CD4-positive, alpha-beta T cell (primary cell): ENCODE measurements around the gene TECRL. TPM values are rescaled to one million over a fixed set of nuclear protein-coding genes. Genes with fewer than 3 reads are reported as not detected.

Experiments
- ATAC-seq: fragments of 200-7000 bp; cut with Tn5 transposase; one replicate; pipeline ENCODE4 v1.10.0; 2022; ENCODE audit warnings: mild to moderate bottlenecking; ENCODE audit not compliant: poor library complexity
- CTCF ChIA-PET: fragments of 350-600 bp; sonication (Branson Sonifier 250); formaldehyde crosslinking; loops from one replicate; lab custom pipeline; 2021; ENCODE audit warnings: antibody characterized with exemption, inconsistent platforms; lab: Charles Lee
- POLR2A ChIA-PET: fragments of 350-600 bp; sonication (Branson Sonifier 250); formaldehyde crosslinking; loops from one replicate; lab custom pipeline; 2021; ENCODE audit warnings: antibody characterized with exemption, inconsistent platforms; lab: Charles Lee
- DNase-seq, 14 experiments: peaks; one replicate each; pipeline ENCODE4 v3.0.0-alpha.2; 2013 to 2020; ENCODE audit warnings: mixed read lengths in 2 of 14
- H3K27ac ChIP-seq, 2 donors: one replicate each; pipeline versions ENCODE4 v1.5.1 to v1.7.0; 2013; ENCODE audit warnings: low read length in 2 of 2, low read depth in 1 of 2, mild to moderate bottlenecking in 1 of 2
- H3K27me3 ChIP-seq, 2 experiments: 1 replicate in 1 of 2; 2 replicates in 1 of 2; pipeline versions ENCODE4 v1.6.1 to v1.7.0; 2013; ENCODE audit warnings: low read length in 2 of 2, control low read depth in 1 of 2, mild to moderate bottlenecking in 1 of 2, moderate library complexity in 1 of 2; ENCODE audit not compliant: insufficient read depth in 2 of 2, control insufficient read depth in 1 of 2
- H3K36me3 ChIP-seq: one replicate; pipeline ENCODE4 v1.6.1; 2013; ENCODE audit warnings: low read length, control low read depth; ENCODE audit not compliant: insufficient read depth
- H3K4me1 ChIP-seq: one replicate; pipeline ENCODE4 v1.6.1; 2013; ENCODE audit warnings: low read length, control low read depth; ENCODE audit not compliant: insufficient read depth
- H3K4me3 ChIP-seq: one replicate; pipeline ENCODE4 v1.5.1; 2013; ENCODE audit warnings: mild to moderate bottlenecking, low read length, moderate library complexity
- H3K9me3 ChIP-seq, 2 experiments: 1 replicate in 1 of 2; 2 replicates in 1 of 2; pipeline versions ENCODE4 v1.6.1 to v1.7.0; 2013; ENCODE audit warnings: low read length in 2 of 2, mild to moderate bottlenecking in 2 of 2, control low read depth in 1 of 2, moderate library complexity in 1 of 2; ENCODE audit not compliant: control insufficient read depth in 1 of 2, insufficient read depth in 1 of 2
- H3K27ac Mint-ChIP-seq: one replicate; pipeline ENCODE4 v1.8.0; 2020; ENCODE audit warnings: mixed read lengths
- H3K27me3 Mint-ChIP-seq: one replicate; pipeline ENCODE4 v1.8.0; 2021; ENCODE audit warnings: mixed read lengths
- H3K36me3 Mint-ChIP-seq: one replicate; pipeline ENCODE4 v1.8.0; 2021; ENCODE audit warnings: low read depth, mixed read lengths
- H3K4me1 Mint-ChIP-seq: one replicate; pipeline ENCODE4 v1.8.0; 2021; ENCODE audit warnings: low read depth, mixed read lengths
- H3K4me3 Mint-ChIP-seq: one replicate; pipeline ENCODE4 v1.8.0; 2020; ENCODE audit warnings: mild to moderate bottlenecking, mixed read lengths
- H3K9me3 Mint-ChIP-seq: one replicate; pipeline ENCODE4 v1.8.0; 2020; ENCODE audit warnings: mixed read lengths
- intact Hi-C, 2 experiments: fragments of 100-400 bp; cut with DNase I in 1 of 2; cut with micrococcal nuclease in 1 of 2; formaldehyde crosslinking; loops; one replicate each; pipeline versions ENCODE4 v1.15.1 to v1.9.0; 2023 to 2025; cut with DNase I, micrococcal nuclease
- total RNA-seq, 174 experiments: library from RNA in 2 of 174; stranded (reverse) in 2 of 174; gene quantifications; one replicate each; pipeline ENCODE4 v1.2.3 and lab custom pipeline; 2021 to 2026
- TF ChIP-seq, protein P1 (sequence below): fragments of 200-600 bp; IDR thresholded peaks from one replicate; pipeline ENCODE4 v1.8.0; 2022; ENCODE audit warnings: antibody characterized with exemption, mild to moderate bottlenecking

TECRL gene
- total RNA-seq, 2 experiments from 2014 or later = not detected

DNA sequence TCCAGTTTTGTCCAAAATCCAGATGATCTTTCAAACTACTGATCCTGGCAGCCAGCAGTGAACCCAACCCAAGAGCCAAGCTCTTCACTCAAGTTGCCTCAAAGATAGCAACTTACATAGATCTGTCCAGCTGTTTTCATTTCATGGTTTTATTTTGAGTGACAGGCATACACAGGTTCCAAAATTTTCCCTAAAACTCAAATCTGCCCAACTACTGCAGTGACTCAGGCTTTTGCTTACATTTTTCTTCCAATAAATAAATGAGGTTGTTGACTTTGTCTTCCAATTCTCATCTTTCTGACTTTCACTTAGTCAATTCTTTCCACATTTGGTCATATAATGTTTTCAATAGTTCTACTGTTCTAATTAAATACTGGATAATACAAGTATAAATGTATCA is 158.8 kb downstream of the TECRL start:
- peaks cover 11% of the 10 kb centered on the region for H3K9me3 Mint-ChIP-seq
- Histone ChIP-seq H3K27me3 (no peaks in the 10 kb centered on the region), H3K4me1 (no peaks in the 10 kb centered on the region), H3K4me3 (no peak overlapping the region), H3K36me3 (no peaks in the 10 kb centered on the region), H3K27ac (no peak overlapping the region), H3K9me3 (peaks cover 0 to 4% of the 10 kb centered on the region in 2 experiments)
- H3K27me3 Mint-ChIP-seq = no peaks in the 10 kb centered on the region
- H3K4me3 Mint-ChIP-seq = no peak overlapping the region
- H3K27ac Mint-ChIP-seq = no peak overlapping the region
- no peaks in the 10 kb centered on the region for H3K36me3 Mint-ChIP-seq
- POLR2A ChIA-PET = no interaction called here
- ATAC-seq (no peak), DNase-seq (no peak)
- intact Hi-C loops = no loop called here
- H3K4me1 Mint-ChIP-seq = no peaks in the 10 kb centered on the region
- TF ChIP-seq, protein P1, sequence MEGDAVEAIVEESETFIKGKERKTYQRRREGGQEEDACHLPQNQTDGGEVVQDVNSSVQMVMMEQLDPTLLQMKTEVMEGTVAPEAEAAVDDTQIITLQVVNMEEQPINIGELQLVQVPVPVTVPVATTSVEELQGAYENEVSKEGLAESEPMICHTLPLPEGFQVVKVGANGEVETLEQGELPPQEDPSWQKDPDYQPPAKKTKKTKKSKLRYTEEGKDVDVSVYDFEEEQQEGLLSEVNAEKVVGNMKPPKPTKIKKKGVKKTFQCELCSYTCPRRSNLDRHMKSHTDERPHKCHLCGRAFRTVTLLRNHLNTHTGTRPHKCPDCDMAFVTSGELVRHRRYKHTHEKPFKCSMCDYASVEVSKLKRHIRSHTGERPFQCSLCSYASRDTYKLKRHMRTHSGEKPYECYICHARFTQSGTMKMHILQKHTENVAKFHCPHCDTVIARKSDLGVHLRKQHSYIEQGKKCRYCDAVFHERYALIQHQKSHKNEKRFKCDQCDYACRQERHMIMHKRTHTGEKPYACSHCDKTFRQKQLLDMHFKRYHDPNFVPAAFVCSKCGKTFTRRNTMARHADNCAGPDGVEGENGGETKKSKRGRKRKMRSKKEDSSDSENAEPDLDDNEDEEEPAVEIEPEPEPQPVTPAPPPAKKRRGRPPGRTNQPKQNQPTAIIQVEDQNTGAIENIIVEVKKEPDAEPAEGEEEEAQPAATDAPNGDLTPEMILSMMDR = no peak
- CTCF ChIA-PET = no interaction called here

DNA sequence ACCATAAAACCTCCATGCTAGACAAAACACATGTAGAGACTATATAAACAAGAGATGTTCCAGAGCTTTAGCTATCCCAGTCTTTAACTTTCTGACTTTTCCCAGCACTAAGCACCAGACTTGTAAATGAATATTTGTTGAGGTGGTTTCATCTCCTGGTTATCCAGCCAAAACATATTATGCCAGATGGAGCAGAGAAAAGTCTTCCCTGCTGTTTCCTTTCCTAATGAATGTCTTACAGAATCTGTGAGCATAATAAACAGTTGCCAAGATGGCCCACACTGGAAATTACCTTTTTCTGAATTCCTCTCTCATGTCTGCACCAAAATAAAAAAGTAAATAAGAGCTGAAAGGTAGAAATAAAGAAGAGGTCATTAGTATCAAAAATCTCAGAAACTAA is 159.2 kb downstream of the TECRL start:
- no peak overlapping the region for H3K27ac ChIP-seq
- H3K9me3 Mint-ChIP-seq = peaks cover 12% of the 10 kb centered on the region
- DNase-seq = no peak
- intact Hi-C loops = no loop called here
- no peaks in the 10 kb centered on the region for H3K27me3 ChIP-seq
- H3K36me3 Mint-ChIP-seq = no peaks in the 10 kb centered on the region
- H3K9me3 ChIP-seq = peaks cover 0 to 4% of the 10 kb centered on the region in 2 experiments
- ATAC-seq = no peak
- H3K4me1 ChIP-seq = no peaks in the 10 kb centered on the region
- H3K4me3 ChIP-seq = no peak overlapping the region
- H3K27ac Mint-ChIP-seq = no peak overlapping the region
- H3K27me3 Mint-ChIP-seq = no peaks in the 10 kb centered on the region
- H3K4me3 Mint-ChIP-seq = no peak overlapping the region
- TF ChIP-seq, protein P1 = no peak
- no peaks in the 10 kb centered on the region for H3K36me3 ChIP-seq
- CTCF ChIA-PET = no interaction called here
- POLR2A ChIA-PET = no interaction called here
- no peaks in the 10 kb centered on the region for H3K4me1 Mint-ChIP-seq

DNA sequence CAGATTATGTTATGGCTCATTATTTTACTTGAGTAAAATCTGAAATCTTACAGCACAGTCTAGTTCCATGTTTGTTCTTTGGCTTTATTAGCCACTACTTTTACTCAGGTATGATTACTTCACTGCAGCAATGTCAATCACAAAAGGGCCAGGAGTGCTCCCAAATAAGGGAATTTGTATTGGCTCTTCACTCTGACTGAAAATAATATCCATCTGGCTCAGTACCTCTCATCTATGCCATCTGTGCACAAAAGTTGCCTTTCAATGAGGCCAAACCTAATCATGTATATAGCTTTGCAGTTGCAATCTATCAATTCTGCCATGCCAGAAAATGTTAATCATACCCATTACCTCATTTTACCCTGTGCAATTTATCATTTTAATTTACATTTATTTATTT is 161.1 kb downstream of the TECRL start:
- Mint-ChIP-seq H3K4me1 (no peaks in the 10 kb centered on the region), H3K9me3 (peaks cover 14% of the 10 kb centered on the region), H3K4me3 (no peak overlapping the region), H3K27ac (no peak overlapping the region), H3K36me3 (no peaks in the 10 kb centered on the region), H3K27me3 (no peaks in the 10 kb centered on the region)
- POLR2A ChIA-PET = no interaction called here
- intact Hi-C loops = no loop called here
- Histone ChIP-seq H3K36me3 (no peaks in the 10 kb centered on the region), H3K4me1 (no peaks in the 10 kb centered on the region), H3K27me3 (no peaks in the 10 kb centered on the region), H3K9me3 (peaks cover 0 to 4% of the 10 kb centered on the region in 2 experiments), H3K4me3 (no peak overlapping the region), H3K27ac (no peak overlapping the region)
- DNase-seq (no peak), ATAC-seq (no peak)
- TF ChIP-seq, protein P1 = no peak
- CTCF ChIA-PET = no interaction called here
